ENCODE results near the gene EMSY.
A peak's percentile ranks its signal among the peaks of the same experiment; 100 is the strongest.
"Not testable (repeated sequence)": the region's sequence is repeated elsewhere in the genome, so short reads cannot be mapped to it uniquely, and the experiment has no call there.

The EMSY gene, protein sequence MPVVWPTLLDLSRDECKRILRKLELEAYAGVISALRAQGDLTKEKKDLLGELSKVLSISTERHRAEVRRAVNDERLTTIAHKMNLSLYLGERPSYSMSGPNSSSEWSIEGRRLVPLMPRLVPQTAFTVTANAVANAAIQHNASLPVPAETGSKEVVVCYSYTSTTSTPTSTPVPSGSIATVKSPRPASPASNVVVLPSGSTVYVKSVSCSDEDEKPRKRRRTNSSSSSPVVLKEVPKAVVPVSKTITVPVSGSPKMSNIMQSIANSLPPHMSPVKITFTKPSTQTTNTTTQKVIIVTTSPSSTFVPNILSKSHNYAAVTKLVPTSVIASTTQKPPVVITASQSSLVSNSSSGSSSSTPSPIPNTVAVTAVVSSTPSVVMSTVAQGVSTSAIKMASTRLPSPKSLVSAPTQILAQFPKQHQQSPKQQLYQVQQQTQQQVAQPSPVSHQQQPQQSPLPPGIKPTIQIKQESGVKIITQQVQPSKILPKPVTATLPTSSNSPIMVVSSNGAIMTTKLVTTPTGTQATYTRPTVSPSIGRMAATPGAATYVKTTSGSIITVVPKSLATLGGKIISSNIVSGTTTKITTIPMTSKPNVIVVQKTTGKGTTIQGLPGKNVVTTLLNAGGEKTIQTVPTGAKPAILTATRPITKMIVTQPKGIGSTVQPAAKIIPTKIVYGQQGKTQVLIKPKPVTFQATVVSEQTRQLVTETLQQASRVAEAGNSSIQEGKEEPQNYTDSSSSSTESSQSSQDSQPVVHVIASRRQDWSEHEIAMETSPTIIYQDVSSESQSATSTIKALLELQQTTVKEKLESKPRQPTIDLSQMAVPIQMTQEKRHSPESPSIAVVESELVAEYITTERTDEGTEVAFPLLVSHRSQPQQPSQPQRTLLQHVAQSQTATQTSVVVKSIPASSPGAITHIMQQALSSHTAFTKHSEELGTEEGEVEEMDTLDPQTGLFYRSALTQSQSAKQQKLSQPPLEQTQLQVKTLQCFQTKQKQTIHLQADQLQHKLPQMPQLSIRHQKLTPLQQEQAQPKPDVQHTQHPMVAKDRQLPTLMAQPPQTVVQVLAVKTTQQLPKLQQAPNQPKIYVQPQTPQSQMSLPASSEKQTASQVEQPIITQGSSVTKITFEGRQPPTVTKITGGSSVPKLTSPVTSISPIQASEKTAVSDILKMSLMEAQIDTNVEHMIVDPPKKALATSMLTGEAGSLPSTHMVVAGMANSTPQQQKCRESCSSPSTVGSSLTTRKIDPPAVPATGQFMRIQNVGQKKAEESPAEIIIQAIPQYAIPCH (N-terminal part only)

DNA sequence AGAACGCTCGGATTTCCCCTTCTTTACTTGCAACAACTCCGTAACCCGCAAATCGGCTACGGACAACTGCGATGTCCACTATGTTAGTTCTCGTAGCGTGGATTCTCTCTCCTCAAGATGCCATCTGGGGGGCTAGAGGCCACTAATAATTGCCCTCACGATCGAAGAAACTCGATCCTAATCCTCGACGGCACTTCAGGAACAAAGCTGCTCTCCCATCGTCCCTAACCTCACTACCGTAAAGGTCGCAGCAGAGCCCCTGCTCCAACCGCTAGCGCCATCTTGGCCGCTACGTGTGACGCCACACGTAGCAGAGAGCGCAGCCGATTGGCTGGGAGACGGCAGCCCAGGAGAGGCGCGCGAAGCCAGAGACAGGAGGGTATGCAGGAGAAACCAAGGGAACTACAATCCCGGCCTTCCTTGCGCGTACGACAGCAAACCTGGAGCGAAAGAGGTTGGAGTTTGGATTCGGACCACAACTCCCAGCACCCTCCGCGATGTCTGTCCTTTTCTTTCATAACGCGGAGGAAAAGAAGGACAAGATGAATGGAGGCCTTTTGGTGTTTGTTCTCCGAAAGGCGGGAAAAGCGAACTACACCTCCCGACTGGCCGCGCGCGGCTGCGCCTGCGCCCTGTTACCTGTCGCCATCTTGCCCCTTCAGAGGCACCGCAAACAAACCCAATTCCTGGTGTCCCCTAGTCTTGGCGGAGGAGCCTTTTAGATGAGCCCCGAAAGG is at the start of gene EMSY:
EMSY (plus strand) TSS at position 635 of the 737 bp plus-strand sequence. CDS start 1,921 bp downstream, outside the sequence.
- DNase-seq: peak; percentile 75 to 86 (median 84)

DNA sequence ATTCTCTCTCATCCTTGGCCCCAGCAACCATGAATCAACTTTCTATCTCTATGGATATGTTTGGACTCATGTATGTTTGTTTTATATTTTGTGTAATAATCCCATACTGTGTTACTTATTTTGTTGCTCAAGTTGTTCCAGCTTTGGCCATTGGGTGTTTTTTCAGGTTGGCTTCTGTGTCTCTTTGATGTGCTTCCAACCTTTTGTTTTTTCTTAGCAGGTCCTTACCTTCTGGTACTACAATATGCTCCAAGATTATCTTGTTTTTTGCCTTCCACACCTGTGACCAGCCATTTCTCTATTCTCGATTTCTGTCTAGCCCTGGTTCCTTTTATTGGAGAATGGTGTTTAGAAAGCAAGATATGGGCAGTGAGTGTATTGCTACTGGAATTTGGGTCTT is 49.5 kb upstream of the EMSY start:
- no peak for DNase-seq

DNA sequence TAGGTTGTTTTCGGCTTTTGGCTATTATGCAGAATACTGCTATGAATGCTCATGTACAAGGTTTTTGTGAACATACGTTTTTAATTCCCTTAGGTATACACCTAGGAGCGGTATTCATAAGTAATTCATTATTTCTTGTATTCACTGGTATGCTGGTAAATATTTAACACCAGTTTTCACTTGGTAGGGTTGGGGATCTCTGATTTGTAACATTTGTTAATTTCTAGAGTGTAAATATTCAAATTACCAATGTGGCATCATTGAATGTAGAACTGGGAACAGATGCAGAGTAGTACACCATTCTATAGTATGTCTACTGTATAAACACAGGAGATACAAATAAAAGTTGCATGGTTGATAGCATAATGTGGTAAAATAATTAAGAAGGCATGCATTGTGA is 47.4 kb upstream of the EMSY start:
- no peak for DNase-seq

DNA sequence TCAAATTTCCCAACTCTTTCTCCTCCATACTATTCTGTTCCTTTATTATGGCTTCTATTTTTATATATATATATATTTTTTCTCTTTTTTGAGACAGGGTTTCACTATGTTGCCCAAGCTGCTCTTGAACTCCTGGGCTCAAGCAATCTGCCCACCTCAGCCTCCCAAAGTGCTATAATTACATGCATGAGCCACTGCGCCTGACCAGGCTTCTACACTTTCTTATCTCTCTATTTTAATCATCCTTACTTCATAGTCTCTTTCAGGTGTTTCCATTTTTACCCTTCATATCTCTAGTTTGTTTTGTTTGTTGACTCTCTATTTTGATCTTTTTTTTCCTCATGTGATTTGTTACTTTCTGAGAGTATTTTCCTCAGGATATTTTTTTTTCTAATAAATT is 43.9 kb upstream of the EMSY start:
- DNase-seq: no peak

DNA sequence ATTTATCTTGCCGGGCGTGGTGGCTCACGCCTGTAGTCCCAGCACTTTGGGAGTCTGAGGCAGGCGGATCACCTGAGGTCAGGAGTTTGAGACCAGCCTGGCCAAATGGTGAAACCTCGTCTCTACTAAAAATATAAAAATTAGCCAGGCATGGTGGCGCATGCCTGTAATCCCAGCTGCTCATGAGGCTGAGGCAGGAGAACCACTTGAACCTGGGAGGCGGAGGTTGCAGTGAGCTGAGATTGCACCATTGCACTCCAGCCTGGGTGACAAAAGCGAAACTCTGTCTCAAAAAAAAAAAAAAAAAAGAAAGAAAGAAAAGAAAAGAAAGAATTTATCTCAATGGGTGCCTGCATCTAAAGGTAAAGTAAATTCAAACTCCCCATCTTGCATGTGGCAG is 43.3 kb upstream of the EMSY start:
- DNase-seq: not testable (repeated sequence)

DNA sequence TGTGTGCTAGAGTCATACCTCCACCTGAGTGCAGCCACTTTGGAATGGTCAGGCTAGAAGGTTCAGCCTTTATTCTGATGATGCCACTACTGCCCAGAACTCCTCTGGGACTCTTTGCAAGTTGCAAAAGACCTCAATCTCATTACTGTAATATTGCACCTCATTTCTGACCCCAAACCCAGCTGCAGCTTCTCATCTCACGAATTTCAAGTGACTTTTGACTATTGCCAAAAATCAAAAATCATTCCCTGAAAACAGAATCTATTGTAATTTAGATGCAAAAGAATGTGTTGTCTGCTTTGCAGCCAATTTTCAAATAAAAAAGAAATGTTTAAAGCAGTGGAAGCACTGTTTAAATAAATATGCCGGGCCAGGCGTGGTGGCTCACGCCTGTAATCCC is 38.5 kb upstream of the EMSY start:
- no peak for DNase-seq

DNA sequence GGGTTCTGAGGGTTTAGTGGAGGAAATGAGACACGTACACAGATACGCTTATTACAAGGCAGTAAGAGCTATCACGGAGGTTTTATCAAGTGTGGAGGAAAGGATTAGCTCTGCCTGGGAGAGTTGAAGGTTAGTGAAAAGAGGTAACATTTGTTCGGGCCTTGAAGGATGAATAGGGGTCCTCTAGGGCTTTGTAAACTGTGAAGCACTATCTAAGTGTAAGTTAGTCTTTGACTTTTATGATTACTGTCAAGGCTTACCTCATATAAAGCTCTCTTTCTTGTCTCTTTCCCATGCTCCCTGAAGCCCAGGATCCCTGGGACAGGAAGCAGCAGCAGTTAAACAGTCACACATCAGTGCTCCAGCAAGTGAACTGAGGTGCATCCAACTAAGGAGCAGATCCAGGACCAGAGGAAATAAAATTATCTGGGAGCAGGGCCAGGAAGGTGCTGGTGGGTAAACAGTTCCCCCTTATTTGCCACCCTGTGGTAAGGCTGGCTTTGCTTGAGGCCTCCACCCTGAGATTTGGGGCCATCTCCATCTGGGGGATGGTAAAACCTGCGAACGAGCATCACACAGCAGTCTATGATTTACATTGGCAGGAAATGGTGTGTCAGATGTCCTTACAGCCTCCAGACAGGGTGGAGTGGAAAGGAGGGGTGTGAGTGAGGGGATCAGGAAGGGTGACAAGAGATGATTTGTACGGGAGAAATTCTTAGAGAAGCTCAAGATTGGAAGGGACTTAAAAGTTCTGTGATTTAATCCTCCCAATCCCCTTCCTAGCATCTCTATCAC is 36.5 kb upstream of the EMSY start:
- no peak for DNase-seq

DNA sequence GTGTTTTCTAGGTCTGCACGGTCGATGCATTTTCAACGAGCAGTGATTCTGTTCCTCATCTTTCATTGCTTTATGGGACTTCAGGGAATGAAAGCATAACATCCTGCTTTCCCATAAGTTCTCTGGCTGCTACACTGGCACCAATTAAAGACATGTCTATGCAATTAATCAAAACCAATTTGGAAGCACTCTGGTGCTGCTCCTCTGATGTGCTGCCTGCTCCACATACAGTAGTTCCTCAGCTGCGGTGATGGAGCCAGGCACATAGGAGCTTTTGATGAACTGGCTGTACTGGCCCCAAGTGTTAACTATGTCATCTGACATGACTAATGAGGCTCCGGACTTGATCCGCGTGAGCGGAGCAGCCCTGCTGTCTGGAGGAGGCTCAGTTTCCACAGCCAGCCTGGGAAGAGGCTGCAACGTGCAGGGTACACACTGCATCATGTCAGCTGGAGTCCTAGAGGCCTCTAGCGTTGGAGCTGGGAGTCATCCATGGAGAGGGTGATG is 33.9 kb upstream of the EMSY start:
- DNase-seq: no peak

DNA sequence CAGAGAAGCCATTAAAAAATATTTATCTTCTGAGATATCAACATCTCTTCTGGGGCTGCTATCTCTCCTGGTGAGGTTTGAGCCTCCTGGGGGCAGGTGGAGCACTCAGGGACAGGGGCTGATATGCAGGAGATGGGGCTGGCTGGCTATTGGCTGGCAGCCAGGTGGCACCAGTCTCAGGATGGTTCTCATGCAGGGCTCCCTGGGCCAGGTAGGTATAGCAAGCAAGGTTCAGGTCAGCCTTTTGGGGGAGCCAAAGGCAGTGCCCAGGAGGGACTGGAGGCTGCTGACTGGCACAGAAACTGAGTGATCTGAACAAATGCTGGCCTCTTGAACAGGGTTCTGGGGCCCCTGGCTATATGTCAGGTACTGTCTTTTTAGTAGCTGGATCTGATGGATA is 29.7 kb upstream of the EMSY start:
- DNase-seq: no peak

DNA sequence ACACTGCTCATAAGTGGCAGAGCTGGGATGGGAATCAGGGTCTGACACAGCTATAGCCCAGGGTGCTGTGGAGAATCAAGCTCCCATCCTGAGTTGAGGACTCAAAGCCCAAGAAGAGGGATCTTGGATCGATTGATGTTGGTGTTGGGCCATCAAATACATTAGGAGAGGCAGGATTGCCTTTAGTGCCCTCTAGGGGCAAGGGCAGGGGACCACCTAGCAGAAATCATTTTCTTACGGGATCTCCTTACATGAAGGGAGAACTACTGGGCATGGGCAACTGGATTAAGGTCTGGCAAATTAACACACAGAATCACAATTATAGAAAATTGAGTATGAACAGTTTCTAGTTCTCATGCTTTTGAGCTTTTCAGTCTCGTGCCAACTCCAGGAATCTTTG is 24.9 kb upstream of the EMSY start:
- DNase-seq: no peak

DNA sequence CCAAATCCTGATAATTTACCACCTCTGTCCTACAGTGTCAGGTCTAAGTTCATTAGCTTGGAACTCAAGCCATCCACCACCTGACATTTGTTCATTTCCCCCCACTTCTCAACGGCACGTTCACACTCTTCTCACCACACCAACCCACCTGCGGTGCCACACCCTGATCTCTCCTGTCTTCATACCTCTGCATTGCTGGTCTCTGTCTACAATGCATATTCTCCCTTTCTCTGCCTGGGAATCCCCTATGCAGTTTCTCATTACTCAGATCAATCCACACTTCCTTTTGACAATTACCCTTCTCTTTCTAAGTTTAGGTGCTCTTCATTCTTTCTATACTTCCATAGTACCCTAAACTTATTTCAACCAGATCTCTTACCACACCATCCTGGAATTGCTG is 20.4 kb upstream of the EMSY start:
- DNase-seq: no peak

DNA sequence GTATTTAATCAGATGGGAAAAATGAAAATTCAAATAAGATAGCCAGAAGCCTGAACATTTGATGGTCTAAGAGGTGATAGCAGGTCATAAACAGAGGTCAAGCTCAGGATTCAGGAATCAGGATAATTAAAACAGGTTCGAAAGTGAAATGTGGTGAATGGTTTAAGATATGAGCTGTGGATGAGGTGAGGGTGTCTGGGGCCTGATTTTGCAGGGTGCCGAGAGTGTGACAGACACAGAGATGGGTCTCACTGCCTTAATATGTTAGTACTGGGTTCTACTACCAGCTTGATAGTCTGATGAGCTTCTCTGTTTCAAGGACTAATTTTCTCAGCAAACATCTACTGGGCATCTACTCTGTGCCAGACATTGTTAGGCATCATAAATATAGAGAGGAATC is 19.9 kb upstream of the EMSY start:
- no peak for DNase-seq

DNA sequence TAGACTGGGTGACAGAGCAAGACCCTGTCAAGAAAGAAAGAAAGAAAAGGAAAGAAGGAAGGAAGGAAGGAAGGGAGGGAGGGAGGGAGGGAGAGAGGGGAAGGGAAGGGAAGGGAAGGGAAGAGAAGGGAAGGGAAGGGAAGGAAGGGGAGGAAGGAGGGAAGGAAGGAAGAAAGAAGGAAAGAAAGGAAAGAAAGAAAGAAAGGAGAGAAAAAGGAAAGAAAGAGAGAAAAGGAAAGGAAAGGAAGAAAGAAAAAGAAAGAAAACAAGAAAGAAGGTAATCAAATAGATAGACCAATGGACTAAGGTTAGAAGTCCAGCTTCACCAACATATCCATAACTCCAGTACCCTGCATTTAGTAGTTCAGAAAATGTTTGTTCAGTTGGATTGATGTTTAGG is 18.2 kb upstream of the EMSY start:
- no peak for DNase-seq

DNA sequence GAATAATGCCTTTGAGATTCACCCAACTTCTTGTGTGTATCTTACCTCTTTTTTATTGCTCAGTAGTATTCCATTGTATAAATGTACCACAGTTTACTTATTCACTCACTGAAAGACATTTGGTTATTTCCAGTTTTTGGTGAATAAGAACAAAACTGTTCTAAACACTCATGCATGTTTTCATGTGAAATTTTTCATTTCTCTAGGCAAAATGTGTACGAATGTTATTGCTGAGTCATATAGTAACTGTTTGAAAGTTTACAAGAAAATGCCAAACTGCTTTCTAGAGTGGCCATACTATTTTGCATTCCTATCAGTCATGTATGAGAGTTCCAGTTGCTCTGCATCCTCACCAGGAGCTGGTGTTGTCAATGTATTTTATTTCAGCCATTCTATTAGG is 8.8 kb upstream of the EMSY start:
- no peak for DNase-seq

DNA sequence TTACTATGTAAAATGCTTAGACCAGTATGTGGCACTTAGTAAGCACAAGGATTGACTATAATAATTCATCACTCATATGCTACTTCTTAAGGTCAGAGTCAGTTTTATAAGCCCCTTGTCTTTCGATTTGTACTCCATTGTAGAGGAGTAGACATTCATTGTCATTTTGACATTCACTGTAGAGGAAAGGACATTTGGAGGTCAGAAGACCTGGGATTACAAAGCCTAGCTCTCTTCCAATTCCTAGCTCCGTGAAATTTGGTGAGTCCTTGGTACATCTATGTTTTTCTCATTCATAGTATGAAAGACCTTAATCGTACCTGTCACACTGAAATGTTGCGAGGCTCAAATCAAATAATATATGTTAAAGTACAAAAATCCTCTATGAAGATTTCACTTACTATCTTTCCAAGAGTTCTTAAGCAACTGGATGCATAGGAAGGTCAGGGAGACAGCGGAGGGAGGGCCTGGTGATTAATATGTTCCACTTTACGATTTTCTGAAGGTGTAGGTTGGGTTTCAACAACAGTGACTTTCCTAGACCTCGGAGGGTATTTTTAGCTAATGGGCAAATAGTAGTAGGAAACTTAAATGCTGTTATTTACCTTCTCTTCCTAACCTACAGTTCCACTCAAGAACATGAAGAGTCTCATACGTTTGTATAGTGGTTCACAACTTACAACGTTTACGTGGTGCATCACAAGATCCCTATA is 1.4 kb upstream of the EMSY start:
- no peak for DNase-seq

DNA sequence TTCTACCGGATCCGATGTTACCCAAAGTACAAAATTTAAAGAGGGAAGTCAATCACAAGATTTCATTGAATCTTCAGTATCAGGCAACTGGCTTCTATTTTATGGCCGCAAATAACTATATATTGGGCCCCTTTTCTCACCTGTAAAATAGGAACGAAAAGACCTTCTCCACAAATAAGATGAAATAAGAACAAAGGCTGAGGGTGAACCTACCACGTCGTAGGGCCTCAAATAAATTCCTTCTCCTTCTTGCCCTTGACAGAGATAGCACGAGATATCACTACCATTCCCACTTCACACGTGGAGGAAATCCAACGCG is 794 bp upstream of the EMSY start:
- no peak for DNase-seq

DNA sequence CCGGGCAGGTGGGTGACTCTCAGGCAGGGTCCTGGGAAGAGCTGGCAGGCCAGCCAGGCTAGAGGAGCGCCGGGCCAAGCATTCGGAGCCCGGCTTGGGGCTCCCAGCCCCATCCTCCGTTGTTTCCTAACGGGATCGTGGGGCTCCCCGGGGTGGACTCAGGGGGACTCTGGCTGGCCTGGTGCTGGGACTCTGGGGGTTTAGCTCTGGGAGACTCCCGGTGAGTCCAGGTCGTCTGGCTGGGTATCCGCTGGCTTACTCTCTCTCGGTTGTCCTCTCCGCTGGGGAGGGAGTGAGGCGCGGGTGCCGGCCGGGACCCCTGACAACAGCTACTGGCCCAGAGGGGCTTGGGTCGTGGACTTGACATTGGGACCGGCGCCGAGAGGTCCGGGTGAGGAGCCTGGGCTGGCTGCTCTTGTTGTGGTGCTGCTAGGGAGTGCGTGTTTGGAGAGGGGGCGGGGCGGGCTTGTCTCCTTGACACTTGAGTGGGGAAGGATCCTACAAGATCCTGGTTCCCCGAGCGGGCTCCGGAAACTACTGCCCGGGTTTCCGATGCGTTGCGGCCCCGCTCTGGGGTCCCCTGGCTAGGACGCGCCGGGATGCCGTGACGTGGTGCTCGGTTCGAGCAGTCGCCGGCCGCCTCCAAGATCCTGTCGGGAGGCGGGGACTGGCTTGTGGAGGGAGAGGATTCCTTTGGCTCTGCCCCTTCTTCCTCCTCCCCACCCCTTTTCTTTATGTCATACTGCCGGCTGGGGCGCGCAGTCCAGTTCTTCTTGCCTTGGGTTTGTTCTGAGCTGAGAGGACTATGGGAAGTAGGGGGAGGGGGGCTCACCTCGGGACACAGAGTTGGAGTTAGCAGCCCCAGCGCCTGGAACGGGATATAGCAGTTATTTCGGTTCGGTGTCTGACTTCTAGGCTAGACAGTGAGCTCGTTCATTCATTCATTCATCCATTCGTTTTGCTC is 585 bp downstream of the EMSY start:
- peak; percentile 14 to 33 (median 26) for DNase-seq

DNA sequence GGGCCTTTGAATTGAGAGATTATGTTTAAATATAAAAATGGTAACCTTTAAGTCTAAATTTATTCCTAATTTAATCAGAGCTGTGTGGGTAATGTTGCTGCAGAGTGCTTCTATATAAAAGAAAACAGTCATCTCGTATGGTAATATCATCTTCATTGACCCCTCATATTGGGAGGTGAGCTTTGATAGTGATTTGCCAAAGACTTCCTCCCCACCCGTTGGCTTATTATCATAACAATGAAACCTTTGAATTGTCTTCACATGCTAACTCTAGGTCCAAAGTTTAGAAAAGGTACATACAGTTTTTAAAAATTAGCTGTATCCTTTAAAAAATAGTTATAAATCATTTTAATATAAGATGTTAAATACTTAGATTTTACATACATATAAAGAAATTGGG is 3.7 kb downstream of the EMSY start:
- no peak for DNase-seq

DNA sequence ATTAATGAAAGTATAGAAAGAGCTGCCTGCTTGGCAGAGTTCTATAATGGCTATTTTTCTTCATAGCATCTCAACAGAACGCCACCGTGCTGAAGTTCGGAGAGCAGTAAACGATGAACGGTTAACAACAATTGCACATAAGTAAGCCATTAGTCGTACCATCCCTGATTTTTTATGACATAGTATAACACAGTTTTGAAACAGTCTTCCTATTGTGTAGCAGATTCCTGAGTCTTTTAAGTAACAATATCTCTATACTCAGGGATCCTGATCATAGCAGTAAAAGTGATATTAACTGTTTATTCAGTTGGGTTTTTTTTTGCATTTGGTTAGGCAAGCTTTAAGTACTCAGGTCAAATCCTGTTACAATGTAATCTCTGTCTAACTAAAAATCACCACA is 8.4 kb downstream of the EMSY start:
- no peak for DNase-seq

DNA sequence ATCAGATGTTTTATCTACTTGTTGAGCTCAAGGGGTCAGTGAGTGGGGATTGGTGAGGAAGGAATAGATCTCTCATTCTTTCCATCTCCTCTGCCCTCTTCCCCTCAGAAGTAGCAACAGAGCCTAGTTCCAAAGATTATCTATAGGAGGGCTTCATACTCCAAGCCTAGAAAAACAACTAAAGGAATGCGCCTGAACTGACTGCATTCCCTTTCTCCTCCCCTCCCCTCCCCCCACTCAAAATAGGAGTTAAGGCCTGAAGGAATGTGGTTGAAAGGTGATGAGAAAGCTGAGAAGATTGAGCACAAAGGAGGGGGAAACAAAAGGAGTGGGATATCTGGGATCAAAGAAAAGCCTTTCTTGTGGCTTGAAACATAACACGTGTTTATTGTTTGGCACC is 10.5 kb downstream of the EMSY start:
- no peak for DNase-seq

Data from activated naive CD4-positive, alpha-beta T cell (primary cell).